Stimulated activated CD8-positive, alpha-beta memory T cell treated with anti-CD3 and anti-CD28 coated beads, Interleukin-15, amount 100 ng/mL, for 24 hours (primary cell): Measurements from ENCODE around the gene PRSS35.
"Not testable (repeated sequence)": the region's sequence is repeated elsewhere in the genome, so short reads cannot be mapped to it uniquely, and the experiment has no call there.

Experiments
- DNase-seq: peaks from one replicate; pipeline ENCODE4 v3.0.0-alpha.2; 2020; ENCODE audit warnings: low read depth

Gene PRSS35

DNA sequence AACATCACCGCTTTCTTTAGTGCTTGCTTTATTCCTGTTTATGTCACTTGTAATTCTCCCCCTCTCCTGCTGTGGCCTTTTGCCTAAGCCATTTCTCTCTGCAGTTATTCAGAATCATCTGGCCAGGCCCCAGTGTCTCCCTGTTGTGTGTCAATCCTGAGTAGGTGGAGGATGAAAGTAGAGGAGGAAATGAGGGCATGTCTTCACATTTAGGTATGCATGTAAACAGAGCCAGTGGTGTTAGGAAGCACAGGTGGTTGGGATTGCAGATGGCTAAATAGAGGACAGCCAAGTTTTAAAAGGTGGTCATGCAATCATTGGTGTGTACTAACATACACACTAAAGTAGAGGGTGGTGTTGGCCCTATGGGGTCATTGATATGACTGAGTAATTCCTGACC lies 5.2 kb downstream of the PRSS35 start:
- DNase-seq: no peak

GRCh38 chr6:83518816-83519480 lies 6.6 kb downstream of the PRSS35 start:
- no peak for DNase-seq

GRCh38 chr6:83536034-83536646 lies 23.8 kb downstream of the PRSS35 start:
- no peak for DNase-seq

DNA sequence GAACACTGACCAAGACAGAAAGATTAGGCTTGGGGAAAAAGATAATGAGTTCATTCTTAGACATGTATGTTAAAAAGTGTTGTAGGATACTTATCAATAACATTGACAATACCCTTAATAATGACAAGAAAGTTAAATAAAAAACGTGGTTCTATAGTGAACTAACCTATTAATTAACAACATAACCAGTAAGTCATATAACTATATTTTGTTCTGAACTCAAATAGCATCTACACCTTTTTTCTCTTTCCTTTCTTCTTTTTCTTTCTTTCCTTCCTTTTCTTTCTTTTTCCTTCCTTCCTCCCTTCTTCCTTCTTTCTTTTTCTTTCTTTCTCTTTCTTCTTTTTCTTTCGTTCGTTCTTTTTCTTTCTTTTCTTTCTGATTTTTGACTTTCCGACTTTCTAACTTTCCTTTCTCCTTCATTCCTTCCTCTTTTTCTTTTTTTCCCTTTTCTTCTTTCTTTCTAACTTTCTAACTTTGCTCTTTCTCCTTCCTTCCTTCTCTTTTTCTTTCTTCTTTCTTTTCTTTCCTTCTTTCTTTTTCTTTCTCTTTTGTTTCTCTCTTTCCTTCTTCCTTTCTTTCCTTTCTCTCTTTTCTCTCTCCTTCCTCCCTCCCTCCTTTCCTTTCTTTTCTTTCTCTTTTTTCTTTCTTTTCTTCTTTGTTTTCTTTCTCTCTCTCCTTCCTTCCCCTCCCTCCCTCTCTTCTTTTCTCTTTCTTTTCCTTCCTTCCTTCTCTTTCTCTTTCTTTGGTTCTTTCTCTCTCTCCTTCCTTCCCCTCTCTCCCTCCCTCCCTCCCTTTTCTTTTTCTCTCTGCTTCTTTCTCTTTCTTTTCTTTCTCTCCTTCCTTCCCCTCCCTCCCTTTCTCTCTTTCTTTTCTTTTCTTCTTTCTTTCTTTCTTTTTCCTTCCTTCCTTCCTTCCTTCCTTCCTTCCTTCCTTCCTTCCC lies 24.6 kb downstream of the PRSS35 start:
- no peak for DNase-seq

GRCh38 chr6:83539678-83540077 lies 27.3 kb downstream of the PRSS35 start:
- no peak for DNase-seq

- DNase-seq: no peak
These were observed 34.3 kb downstream of the PRSS35 start for GRCh38 chr6:83546636-83547035.

DNA sequence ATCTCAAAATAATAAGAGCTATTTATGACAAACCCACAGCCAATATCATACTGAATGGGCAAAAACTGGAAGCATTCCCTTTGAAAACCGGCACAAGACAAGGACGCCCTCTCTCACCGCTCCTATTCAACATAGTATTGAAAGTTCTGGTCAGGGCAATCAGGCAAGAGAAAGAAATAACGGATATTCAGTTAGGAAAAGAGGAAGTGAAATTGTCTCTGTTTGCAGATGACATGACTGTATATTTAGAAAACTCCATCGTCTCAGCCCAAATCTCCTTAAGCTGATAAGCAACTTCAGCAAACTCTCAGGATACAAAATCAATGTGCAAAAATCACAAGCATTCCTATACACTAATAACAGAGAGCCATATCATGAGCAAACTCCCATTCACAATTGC lies 38.1 kb downstream of the PRSS35 start:
- DNase-seq: not testable (repeated sequence)

- not testable (repeated sequence) for DNase-seq
These were observed 39.4 kb downstream of the PRSS35 start for GRCh38 chr6:83551748-83552147.

DNA sequence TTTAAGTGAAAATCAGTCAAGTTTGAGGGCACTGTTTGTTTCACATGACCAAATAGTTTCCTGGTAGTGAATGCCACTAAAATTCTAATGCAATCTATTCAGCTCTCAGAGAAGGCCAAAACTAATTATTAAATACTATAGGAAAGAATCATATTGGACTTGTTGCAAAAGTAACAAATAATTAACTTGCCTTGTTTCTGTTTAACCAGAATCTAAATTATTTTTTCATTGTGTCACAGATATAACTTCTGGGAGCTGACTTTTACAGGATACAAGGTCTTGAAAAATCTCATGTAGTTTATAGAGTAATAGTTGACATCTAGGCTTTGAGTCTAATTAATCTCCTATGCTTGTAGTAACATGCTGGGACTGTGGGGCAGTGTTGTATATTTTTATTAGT lies 44.5 kb downstream of the PRSS35 start:
- DNase-seq: no peak

- DNase-seq: no peak
These were observed 46.6 kb downstream of the PRSS35 start for GRCh38 chr6:83558975-83559374.

GRCh38 chr6:83571663-83572185 lies 59.4 kb downstream of the PRSS35 start:
- not testable (repeated sequence) for DNase-seq

GRCh38 chr6:83574783-83575182 lies 62.4 kb downstream of the PRSS35 start:
- DNase-seq: no peak
